ENCODE data around the gene SPTSSB. TPM values are rescaled to one million over a fixed set of nuclear protein-coding genes. Genes with fewer than 3 reads are reported as not detected.

The SPTSSB gene
- total RNA-seq, 4 donors from 2014 or later, result under 0.01 to 1.5 (median 1.0) TPM; not detected in 1

DNA sequence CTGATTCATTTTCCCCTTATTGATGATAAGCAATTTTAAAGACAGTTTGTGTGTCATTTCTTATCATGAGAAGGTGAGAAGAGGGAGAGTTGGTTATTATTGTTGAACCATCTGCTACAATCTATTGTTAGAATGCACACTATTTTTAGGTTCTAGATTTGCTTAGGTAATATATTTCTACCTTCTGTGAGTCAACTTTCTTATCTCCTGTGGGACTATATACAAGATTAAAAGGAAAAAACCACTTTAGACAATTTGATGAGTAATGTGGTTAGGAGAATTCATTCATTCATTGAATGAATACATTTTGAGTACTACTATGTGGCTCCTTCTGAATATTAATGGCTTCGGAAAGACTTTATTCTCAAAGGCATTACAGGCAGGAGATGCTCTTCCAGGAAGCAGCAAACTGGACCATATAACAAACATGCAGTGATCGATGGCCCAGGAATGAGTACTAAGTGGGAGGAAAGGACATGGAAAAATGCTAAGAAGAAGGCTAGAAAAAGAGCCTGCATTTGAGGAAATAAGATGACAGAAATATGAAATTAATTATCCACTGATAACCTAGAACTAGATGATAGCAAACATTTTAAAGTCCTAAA, 22.4 kb downstream of the SPTSSB start:
- DNase-seq, result no peak
- H3K36me3 ChIP-seq, result no peaks in the 10 kb centered on the region
- no peaks in the 10 kb centered on the region for H3K9me3 ChIP-seq
- TF ChIP-seq, protein P1, sequence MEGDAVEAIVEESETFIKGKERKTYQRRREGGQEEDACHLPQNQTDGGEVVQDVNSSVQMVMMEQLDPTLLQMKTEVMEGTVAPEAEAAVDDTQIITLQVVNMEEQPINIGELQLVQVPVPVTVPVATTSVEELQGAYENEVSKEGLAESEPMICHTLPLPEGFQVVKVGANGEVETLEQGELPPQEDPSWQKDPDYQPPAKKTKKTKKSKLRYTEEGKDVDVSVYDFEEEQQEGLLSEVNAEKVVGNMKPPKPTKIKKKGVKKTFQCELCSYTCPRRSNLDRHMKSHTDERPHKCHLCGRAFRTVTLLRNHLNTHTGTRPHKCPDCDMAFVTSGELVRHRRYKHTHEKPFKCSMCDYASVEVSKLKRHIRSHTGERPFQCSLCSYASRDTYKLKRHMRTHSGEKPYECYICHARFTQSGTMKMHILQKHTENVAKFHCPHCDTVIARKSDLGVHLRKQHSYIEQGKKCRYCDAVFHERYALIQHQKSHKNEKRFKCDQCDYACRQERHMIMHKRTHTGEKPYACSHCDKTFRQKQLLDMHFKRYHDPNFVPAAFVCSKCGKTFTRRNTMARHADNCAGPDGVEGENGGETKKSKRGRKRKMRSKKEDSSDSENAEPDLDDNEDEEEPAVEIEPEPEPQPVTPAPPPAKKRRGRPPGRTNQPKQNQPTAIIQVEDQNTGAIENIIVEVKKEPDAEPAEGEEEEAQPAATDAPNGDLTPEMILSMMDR (IDR thresholded peaks at IDR 0.05), result no peak
- TF ChIP-seq POLR2A (IDR thresholded peaks at IDR 0.05), result no peak
- no peak overlapping the region for H3K27ac ChIP-seq
- H3K27me3 ChIP-seq, result no peaks in the 10 kb centered on the region
- intact Hi-C loops (cut with DNase I; ENCODE audit: low total_unique reads), result no loop called here
- no peak overlapping the region for H3K4me3 ChIP-seq
- H3K4me1 ChIP-seq, result no peaks in the 10 kb centered on the region

DNA sequence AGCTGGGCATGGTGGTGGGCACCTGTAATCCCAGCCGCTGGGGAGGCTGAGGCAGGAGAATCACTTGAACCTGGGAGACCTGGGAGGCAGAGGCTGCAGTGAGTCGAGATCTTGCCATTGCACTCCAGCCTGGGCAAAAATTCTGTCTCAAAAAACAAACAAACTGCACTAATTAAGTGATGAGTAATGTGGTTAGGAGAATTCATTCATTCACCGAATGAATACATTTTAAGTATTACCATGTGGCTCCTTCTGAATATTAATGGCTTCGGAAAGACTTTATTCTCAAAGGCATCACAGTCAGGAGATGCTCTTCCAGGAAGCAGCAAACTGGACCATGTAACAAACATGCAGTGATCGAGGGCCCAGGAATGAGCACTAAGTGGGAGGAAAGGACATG, 23.6 kb downstream of the SPTSSB start:
- TF ChIP-seq, protein P1 (IDR thresholded peaks at IDR 0.05), result no peak
- TF ChIP-seq POLR2A (IDR thresholded peaks at IDR 0.05), result no peak
- no peaks in the 10 kb centered on the region for H3K9me3 ChIP-seq
- intact Hi-C loops (cut with DNase I; ENCODE audit: low total_unique reads), result no loop called here
- H3K27me3 ChIP-seq, result no peaks in the 10 kb centered on the region
- H3K4me1 ChIP-seq, result no peaks in the 10 kb centered on the region
- H3K4me3 ChIP-seq, result no peak overlapping the region
- no peak overlapping the region for H3K27ac ChIP-seq
- no peaks in the 10 kb centered on the region for H3K36me3 ChIP-seq
- no peak for DNase-seq

DNA sequence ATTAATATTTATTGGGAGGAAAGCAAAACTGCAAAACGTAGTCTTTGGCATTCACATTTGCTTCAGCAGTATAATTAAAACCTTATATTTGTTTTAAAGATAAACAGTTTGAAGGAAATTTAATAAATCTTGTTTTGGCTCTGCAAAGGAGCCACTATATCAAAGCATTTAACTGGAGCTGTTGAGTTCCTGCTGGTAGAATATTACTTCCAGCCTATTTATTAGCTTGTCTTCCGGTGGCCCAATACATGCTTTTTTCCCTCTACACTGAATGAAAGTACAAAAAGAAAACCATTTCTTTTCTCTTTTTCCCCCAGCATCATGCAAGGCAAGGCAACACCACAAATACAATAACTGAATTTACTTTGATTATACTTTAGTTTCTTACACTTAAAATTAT, 26.3 kb downstream of the SPTSSB start:
- no peak for TF ChIP-seq POLR2A (IDR thresholded peaks at IDR 0.05)
- TF ChIP-seq, protein P1 (IDR thresholded peaks at IDR 0.05), result no peak
- Histone ChIP-seq H3K4me3 (no peak overlapping the region), H3K27ac (no peak overlapping the region), H3K9me3 (no peaks in the 10 kb centered on the region), H3K27me3 (no peaks in the 10 kb centered on the region), H3K4me1 (no peaks in the 10 kb centered on the region), H3K36me3 (no peaks in the 10 kb centered on the region)
- intact Hi-C loops (cut with DNase I; ENCODE audit: low total_unique reads), result no loop called here
- DNase-seq, result no peak

DNA sequence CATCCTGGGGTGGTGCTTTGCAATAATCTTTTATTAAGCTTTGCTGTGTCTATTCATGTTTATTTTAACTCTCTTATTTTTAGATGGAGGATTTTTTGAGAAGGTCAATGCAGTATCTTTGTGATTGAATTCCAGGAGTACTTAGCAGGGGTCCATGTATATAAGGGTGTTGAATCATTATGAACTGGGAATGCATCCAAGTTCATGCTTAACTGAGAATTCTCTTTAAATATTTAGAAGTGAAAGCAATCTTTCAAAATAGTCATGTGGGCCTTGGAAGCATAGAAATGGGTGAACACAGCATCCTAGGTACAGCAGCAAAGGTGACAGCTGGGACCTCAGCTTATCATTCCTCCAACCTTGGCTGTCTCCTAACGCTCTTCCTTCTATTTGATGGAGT, 27.3 kb downstream of the SPTSSB start:
- no peak overlapping the region for H3K4me3 ChIP-seq
- TF ChIP-seq, protein P1 (IDR thresholded peaks at IDR 0.05), result no peak
- TF ChIP-seq POLR2A (IDR thresholded peaks at IDR 0.05), result no peak

DNA sequence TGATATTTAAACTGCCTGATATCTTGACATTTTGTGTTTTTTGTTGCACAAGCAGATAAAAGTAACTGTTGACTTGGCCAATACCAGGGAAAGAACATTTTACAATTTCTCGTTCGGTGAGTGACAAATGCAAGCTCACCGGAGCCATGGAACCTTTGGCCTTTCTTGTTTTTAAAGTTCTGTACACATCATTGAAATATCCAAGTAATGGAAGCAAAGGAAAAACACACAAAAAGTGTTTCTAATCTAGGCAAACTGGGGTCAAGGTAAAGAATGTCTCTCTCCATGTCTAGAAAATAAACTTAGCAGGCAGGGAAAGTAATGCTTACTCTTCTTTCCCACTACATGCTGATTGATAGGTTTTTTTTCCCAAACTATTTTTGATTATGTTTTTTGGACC, 27.8 kb downstream of the SPTSSB start:
- intact Hi-C loops (cut with DNase I; ENCODE audit: low total_unique reads), result no loop called here
- TF ChIP-seq, protein P1 (IDR thresholded peaks at IDR 0.05), result no peak
- no peak for TF ChIP-seq POLR2A (IDR thresholded peaks at IDR 0.05)
- no peak for DNase-seq

More for the DNA sequence above, 27.3 kb downstream of the SPTSSB start:
- Histone ChIP-seq H3K27ac (no peak overlapping the region), H3K27me3 (no peaks in the 10 kb centered on the region), H3K36me3 (no peaks in the 10 kb centered on the region), H3K4me1 (no peaks in the 10 kb centered on the region), H3K9me3 (no peaks in the 10 kb centered on the region)
- no peak for DNase-seq
- intact Hi-C loops (cut with DNase I; ENCODE audit: low total_unique reads), result no loop called here

More for the DNA sequence above, 27.8 kb downstream of the SPTSSB start:
- no peaks in the 10 kb centered on the region for H3K36me3 ChIP-seq
- no peaks in the 10 kb centered on the region for H3K9me3 ChIP-seq
- H3K4me1 ChIP-seq, result no peaks in the 10 kb centered on the region
- H3K27me3 ChIP-seq, result no peaks in the 10 kb centered on the region
- H3K27ac ChIP-seq, result no peak overlapping the region
- H3K4me3 ChIP-seq, result no peak overlapping the region
